AG04450 (cell line): ENCODE measurements around the gene PAX5. TPM values are rescaled to one million over a fixed set of nuclear protein-coding genes. Genes with fewer than 3 reads are reported as not detected.

Source experiments
- CTCF ChIA-PET: fragments of 300-600, 350-600 bp; formaldehyde crosslinking; extraction: SDS; loops from one replicate; lab custom pipeline; 2022; ENCODE audit warnings: antibody characterized with exemption, inconsistent platforms; lab: Charles Lee
- POLR2A ChIA-PET: fragments of 350-600 bp; formaldehyde crosslinking; extraction: SDS; loops from one replicate; lab custom pipeline; 2021; ENCODE audit warnings: antibody characterized with exemption, inconsistent platforms; lab: Yijun Ruan, JAX
- DNase-seq: peaks from one replicate; pipeline ENCODE4 v3.0.0-alpha.2; 2011; ENCODE audit warnings: low read depth, low spot score
- H3K27ac ChIP-seq: one replicate; pipeline ENCODE4 v1.5.1; 2012; ENCODE audit warnings: low read depth, low read length, control low read depth
- H3K27me3 ChIP-seq: one replicate; pipeline ENCODE4 v1.6.0; 2012; ENCODE audit warnings: low read length; ENCODE audit not compliant: control insufficient read depth, insufficient read depth
- H3K4me3 ChIP-seq: 2 replicates; pipeline ENCODE4 v1.5.1; 2011; ENCODE audit warnings: mild to moderate bottlenecking, low read depth, low read length, control low read depth
- H3K9me3 ChIP-seq: 2 replicates; pipeline ENCODE4 v1.5.1; 2012; ENCODE audit warnings: low read length; ENCODE audit not compliant: control insufficient read depth, insufficient read depth
- polyA plus RNA-seq: library from polyadenylated mRNA; depleted of rRNA; stranded (reverse); fragments of >200 nt; gene quantifications from 2 replicates; pipeline ENCODE4 v1.2.3, GENCODE V29; 2011
- TF ChIP-seq, protein P1 (sequence below): IDR thresholded peaks from 2 replicates; pipeline ENCODE4 v1.5.1; 2011; ENCODE audit warnings: low read depth, low read length, control low read depth, inconsistent platforms

The PAX5 gene
- polyA plus RNA-seq, 1 experiment, result not detected

DNA sequence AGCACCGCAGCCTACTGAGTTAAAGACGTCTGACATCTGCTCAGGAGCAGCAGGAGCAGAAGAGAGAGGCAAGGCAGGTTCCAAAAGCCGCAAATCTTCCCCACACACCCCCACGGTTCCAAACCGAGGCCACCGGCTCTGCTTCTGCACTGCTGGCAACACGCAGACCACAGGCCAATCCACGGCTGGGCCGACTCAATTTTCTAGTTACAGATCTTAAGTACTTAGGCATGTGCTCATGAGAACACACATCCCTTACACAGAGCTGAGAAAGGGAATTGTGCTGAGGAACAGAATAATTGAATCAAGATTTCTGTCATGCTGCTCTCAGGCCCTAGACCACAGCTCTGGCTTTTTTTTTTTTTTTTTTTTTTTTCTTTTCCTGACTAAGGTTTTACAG is 32.6 kb downstream of the PAX5 start:
- TF ChIP-seq, protein P1, sequence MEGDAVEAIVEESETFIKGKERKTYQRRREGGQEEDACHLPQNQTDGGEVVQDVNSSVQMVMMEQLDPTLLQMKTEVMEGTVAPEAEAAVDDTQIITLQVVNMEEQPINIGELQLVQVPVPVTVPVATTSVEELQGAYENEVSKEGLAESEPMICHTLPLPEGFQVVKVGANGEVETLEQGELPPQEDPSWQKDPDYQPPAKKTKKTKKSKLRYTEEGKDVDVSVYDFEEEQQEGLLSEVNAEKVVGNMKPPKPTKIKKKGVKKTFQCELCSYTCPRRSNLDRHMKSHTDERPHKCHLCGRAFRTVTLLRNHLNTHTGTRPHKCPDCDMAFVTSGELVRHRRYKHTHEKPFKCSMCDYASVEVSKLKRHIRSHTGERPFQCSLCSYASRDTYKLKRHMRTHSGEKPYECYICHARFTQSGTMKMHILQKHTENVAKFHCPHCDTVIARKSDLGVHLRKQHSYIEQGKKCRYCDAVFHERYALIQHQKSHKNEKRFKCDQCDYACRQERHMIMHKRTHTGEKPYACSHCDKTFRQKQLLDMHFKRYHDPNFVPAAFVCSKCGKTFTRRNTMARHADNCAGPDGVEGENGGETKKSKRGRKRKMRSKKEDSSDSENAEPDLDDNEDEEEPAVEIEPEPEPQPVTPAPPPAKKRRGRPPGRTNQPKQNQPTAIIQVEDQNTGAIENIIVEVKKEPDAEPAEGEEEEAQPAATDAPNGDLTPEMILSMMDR, result no peak
- peaks cover 67% of the 10 kb centered on the region for H3K27me3 ChIP-seq
- ChIA-PET CTCF (no interaction called here), POLR2A (no interaction called here)
- no peaks in the 10 kb centered on the region; the same call in 1 of the 2 replicates for H3K9me3 ChIP-seq
- no peak overlapping the region for H3K4me3 ChIP-seq
- DNase-seq, result no peak
- H3K27ac ChIP-seq, result no peak overlapping the region

DNA sequence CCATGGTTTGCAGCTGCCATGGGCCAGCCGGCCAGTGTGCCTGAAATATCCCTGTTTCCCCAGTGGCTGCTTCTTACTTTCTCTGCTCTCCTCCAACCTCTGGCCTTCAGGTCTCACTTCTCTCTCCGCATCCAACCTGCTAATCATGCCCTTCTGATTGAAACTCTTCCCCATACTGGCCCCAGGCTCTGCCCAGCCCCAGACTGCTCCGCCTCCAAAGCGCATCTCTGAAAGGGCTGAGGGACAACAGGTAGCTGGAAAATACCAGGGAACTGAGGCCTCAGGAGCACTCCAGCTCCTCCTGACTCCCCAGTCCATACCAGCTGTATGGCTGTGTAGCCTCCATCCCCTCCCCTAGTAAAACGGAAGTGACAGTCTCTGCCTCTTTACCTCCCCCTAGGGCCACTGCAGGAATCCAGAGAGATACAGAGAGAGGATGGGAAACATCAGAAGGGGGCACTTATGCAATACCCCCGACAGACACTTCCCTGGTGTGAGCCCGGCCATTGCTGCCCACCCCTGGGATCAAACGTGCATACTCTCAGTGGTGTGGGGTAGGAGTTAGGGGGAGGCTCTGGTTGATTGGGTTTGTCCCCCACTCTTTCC is 34.2 kb downstream of the PAX5 start:
- Histone ChIP-seq H3K9me3 (no peaks in the 10 kb centered on the region; the same call in 1 of the 2 replicates), H3K27ac (no peak overlapping the region), H3K4me3 (no peak overlapping the region), H3K27me3 (peaks cover 59% of the 10 kb centered on the region)
- ChIA-PET POLR2A (no interaction called here), CTCF (interaction anchor here (1.7 kb wide), 1 partner anchor 330 kb away, joined by 9 read pairs; no protein-coding TSS in a partner anchor)
- DNase-seq, result no peak
- TF ChIP-seq, protein P1, result no peak

DNA sequence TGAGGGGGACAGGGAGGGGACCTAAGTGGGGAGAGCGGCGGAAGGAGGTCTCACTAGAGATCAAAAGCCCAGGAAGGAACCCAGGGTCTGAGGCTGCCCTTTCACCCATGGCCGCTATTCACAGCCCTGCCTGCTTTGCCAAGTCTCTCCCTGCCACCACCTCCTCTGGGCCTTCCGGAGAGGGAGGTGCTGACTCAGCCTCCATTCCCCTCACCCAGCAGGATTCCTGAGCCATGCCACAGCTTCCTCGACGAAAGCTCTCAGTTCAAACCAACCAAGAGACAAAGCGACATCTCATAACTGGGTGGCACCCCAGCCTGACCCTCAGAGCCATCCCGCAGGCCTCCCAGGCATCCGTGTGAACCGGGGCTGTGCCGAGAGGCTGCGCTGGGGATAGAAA is 36.7 kb downstream of the PAX5 start:
- Histone ChIP-seq H3K27ac (no peak overlapping the region), H3K9me3 (no peaks in the 10 kb centered on the region; the same call in 1 of the 2 replicates), H3K27me3 (peaks cover 43% of the 10 kb centered on the region), H3K4me3 (no peak overlapping the region)
- TF ChIP-seq, protein P1, result no peak
- CTCF ChIA-PET, result interaction anchor here (2.2 to 3.8 kb wide), 3 partner anchors 265 to 417 kb away, joined by 6 to 20 read pairs (median 11); no protein-coding TSS in a partner anchor
- DNase-seq, result no peak
- POLR2A ChIA-PET, result no interaction called here

DNA sequence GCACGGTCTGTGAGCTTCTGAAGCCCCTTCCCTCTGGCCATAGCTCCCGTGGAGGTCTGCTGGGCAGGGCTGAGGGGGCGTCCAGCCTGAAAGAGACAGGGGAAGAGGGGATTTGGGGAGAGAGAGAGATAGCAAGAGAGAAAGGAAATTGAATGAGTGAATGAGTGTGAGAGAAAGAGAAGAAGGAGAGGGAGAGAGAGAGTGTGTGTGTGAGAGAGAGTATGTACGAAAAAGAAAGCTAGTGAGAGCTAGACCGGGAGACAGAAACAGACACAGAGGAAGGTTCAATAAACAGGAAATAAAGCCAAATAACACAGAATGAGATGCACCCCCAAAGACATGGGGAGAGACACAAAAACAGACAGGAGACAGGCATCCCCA is 37.4 kb downstream of the PAX5 start:
- CTCF ChIA-PET, result interaction anchor here (0.7 to 3.8 kb wide), 8 partner anchors 12 to 418 kb away, joined by 3 to 20 read pairs (median 5); no protein-coding TSS in a partner anchor
- TF ChIP-seq, protein P1, result no peak
- no peak overlapping the region for H3K4me3 ChIP-seq
- H3K27ac ChIP-seq, result no peak overlapping the region
- H3K27me3 ChIP-seq, result peaks cover 35% of the 10 kb centered on the region
- POLR2A ChIA-PET, result no interaction called here
- no peak for DNase-seq
- H3K9me3 ChIP-seq, result peaks cover under 1% of the 10 kb centered on the region
